ENCODE results near the gene KCNIP2. TPM values are rescaled to one million over a fixed set of nuclear protein-coding genes. Genes with fewer than 3 reads are reported as not detected.

The KCNIP2 gene
- total RNA-seq, 1 experiment from 2014 or later: 0.58 TPM

- H3K27ac ChIP-seq: no peak overlapping the region
- H3K9me3 ChIP-seq (replicated peaks): no peaks in the 10 kb centered on the region
- no peak overlapping the region for H3K4me3 ChIP-seq
- H3K27me3 ChIP-seq (replicated peaks): no peaks in the 10 kb centered on the region
- peaks cover 15% of the 10 kb centered on the region for H3K4me1 ChIP-seq (replicated peaks)
- no peaks in the 10 kb centered on the region for H3K36me3 ChIP-seq
- no peak for DNase-seq (ENCODE audit: low read depth in 1 of 2, low spot score in 2 of 2)
Measured at GRCh38 chr10:101840102-101840684, 3.4 kb downstream of the KCNIP2 start.

GRCh38 chr10:101839416-101840063 is 4.1 kb downstream of the KCNIP2 start:
- Histone ChIP-seq H3K4me1 (replicated peaks) (peaks cover 15% of the 10 kb centered on the region), H3K9me3 (replicated peaks) (no peaks in the 10 kb centered on the region), H3K4me3 (no peak overlapping the region), H3K27ac (no peak overlapping the region), H3K27me3 (replicated peaks) (no peaks in the 10 kb centered on the region), H3K36me3 (no peaks in the 10 kb centered on the region)
- no peak for DNase-seq (ENCODE audit: low read depth in 1 of 2, low spot score in 2 of 2)

- no peak overlapping the region for H3K27ac ChIP-seq
- H3K4me1 ChIP-seq (replicated peaks): peaks cover 15% of the 10 kb centered on the region
- H3K27me3 ChIP-seq (replicated peaks): no peaks in the 10 kb centered on the region
- no peak for DNase-seq (ENCODE audit: low read depth in 1 of 2, low spot score in 2 of 2)
- H3K36me3 ChIP-seq: no peaks in the 10 kb centered on the region
- H3K4me3 ChIP-seq: no peak overlapping the region
- no peaks in the 10 kb centered on the region for H3K9me3 ChIP-seq (replicated peaks)
Measured at GRCh38 chr10:101839002-101839401, 4.6 kb downstream of the KCNIP2 start.

- Histone ChIP-seq H3K36me3 (no peaks in the 10 kb centered on the region), H3K27me3 (replicated peaks) (no peaks in the 10 kb centered on the region), H3K4me1 (replicated peaks) (peaks cover 15% of the 10 kb centered on the region), H3K9me3 (replicated peaks) (no peaks in the 10 kb centered on the region), H3K4me3 (no peak overlapping the region), H3K27ac (no peak overlapping the region)
- no peak for DNase-seq (ENCODE audit: low read depth in 1 of 2, low spot score in 2 of 2)
Measured at GRCh38 chr10:101838416-101838970, 5.1 kb downstream of the KCNIP2 start.

- DNase-seq (ENCODE audit: low read depth in 1 of 2, low spot score in 2 of 2): no peak
- Histone ChIP-seq H3K4me3 (no peak overlapping the region), H3K9me3 (replicated peaks) (no peaks in the 10 kb centered on the region), H3K4me1 (replicated peaks) (peaks cover 15% of the 10 kb centered on the region), H3K27ac (no peak overlapping the region), H3K36me3 (no peaks in the 10 kb centered on the region), H3K27me3 (replicated peaks) (no peaks in the 10 kb centered on the region)
Measured at GRCh38 chr10:101837748-101838147, 5.9 kb downstream of the KCNIP2 start.

- no peaks in the 10 kb centered on the region for H3K9me3 ChIP-seq (replicated peaks)
- H3K4me3 ChIP-seq: no peak overlapping the region
- H3K27ac ChIP-seq: no peak overlapping the region
- peaks cover 16% of the 10 kb centered on the region for H3K4me1 ChIP-seq (replicated peaks)
- H3K36me3 ChIP-seq: no peaks in the 10 kb centered on the region
- DNase-seq (ENCODE audit: low read depth in 1 of 2, low spot score in 2 of 2): no peak
- H3K27me3 ChIP-seq (replicated peaks): no peaks in the 10 kb centered on the region
Measured at GRCh38 chr10:101835362-101835761, 8.2 kb downstream of the KCNIP2 start.

GRCh38 chr10:101834341-101834740 is 9.3 kb downstream of the KCNIP2 start:
- Histone ChIP-seq H3K4me3 (no peak overlapping the region), H3K9me3 (replicated peaks) (no peaks in the 10 kb centered on the region), H3K27me3 (replicated peaks) (no peaks in the 10 kb centered on the region), H3K4me1 (replicated peaks) (peaks cover 18% of the 10 kb centered on the region), H3K27ac (no peak overlapping the region), H3K36me3 (no peaks in the 10 kb centered on the region)
- DNase-seq (ENCODE audit: low read depth in 1 of 2, low spot score in 2 of 2): no peak

- Histone ChIP-seq H3K36me3 (no peaks in the 10 kb centered on the region), H3K4me1 (replicated peaks) (peaks cover 18% of the 10 kb centered on the region), H3K27ac (no peak overlapping the region), H3K9me3 (replicated peaks) (no peaks in the 10 kb centered on the region), H3K27me3 (replicated peaks) (no peaks in the 10 kb centered on the region), H3K4me3 (no peak overlapping the region)
- no peak for DNase-seq (ENCODE audit: low read depth in 1 of 2, low spot score in 2 of 2)
Measured at GRCh38 chr10:101833466-101833865, 10.1 kb downstream of the KCNIP2 start.

GRCh38 chr10:101832325-101832771 is 11.3 kb downstream of the KCNIP2 start:
- Histone ChIP-seq H3K4me1 (replicated peaks) (peaks cover 18% of the 10 kb centered on the region), H3K27me3 (replicated peaks) (no peaks in the 10 kb centered on the region), H3K27ac (no peak overlapping the region), H3K36me3 (no peaks in the 10 kb centered on the region), H3K4me3 (no peak overlapping the region), H3K9me3 (replicated peaks) (no peaks in the 10 kb centered on the region)
- no peak for DNase-seq (ENCODE audit: low read depth in 1 of 2, low spot score in 2 of 2)

GRCh38 chr10:101831169-101831811 is 12.3 kb downstream of the KCNIP2 start:
- H3K27me3 ChIP-seq (replicated peaks): no peaks in the 10 kb centered on the region
- no peak overlapping the region for H3K27ac ChIP-seq
- peaks cover 18% of the 10 kb centered on the region for H3K4me1 ChIP-seq (replicated peaks)
- peak overlapping the region; percentile 38 for H3K4me3 ChIP-seq
- no peak for DNase-seq (ENCODE audit: low read depth in 1 of 2, low spot score in 2 of 2)
- no peaks in the 10 kb centered on the region for H3K36me3 ChIP-seq
- no peaks in the 10 kb centered on the region for H3K9me3 ChIP-seq (replicated peaks)

GRCh38 chr10:101830322-101831168 is 13.1 kb downstream of the KCNIP2 start:
- no peak overlapping the region for H3K27ac ChIP-seq
- peaks cover 18% of the 10 kb centered on the region for H3K4me1 ChIP-seq (replicated peaks)
- DNase-seq (ENCODE audit: low read depth in 1 of 2, low spot score in 2 of 2): peak; percentile 87 to 91
- H3K27me3 ChIP-seq (replicated peaks): no peaks in the 10 kb centered on the region
- H3K36me3 ChIP-seq: no peaks in the 10 kb centered on the region
- peak overlapping the region; percentile 38 for H3K4me3 ChIP-seq
- H3K9me3 ChIP-seq (replicated peaks): no peaks in the 10 kb centered on the region

GRCh38 chr10:101829561-101830315 is 13.9 kb downstream of the KCNIP2 start:
- no peaks in the 10 kb centered on the region for H3K27me3 ChIP-seq (replicated peaks)
- H3K9me3 ChIP-seq (replicated peaks): no peaks in the 10 kb centered on the region
- no peaks in the 10 kb centered on the region for H3K36me3 ChIP-seq
- no peak overlapping the region for H3K4me3 ChIP-seq
- DNase-seq (ENCODE audit: low read depth in 1 of 2, low spot score in 2 of 2): no peak
- no peak overlapping the region for H3K27ac ChIP-seq
- peaks cover 18% of the 10 kb centered on the region for H3K4me1 ChIP-seq (replicated peaks)
